Measurements from ENCODE around the gene FNIP2. TPM values are rescaled to one million over a fixed set of nuclear protein-coding genes. Genes with fewer than 3 reads are reported as not detected.

Gene FNIP2
- polyA plus RNA-seq, 1 donor from 2014 or later = 51.7 TPM

- H3K4me2 ChIP-seq (ENCODE audit: low read length) = no peak overlapping the region
- peaks cover 59% of the 10 kb centered on the region for H3K79me2 ChIP-seq (replicated peaks; ENCODE audit: insufficient read depth, low read length)
- no peaks in the 10 kb centered on the region for H3K9me2 ChIP-seq (ENCODE audit: insufficient read depth, low read length)
- H3F3A ChIP-seq (ENCODE audit: insufficient read depth, low read length, poor library complexity, severe bottlenecking) = no peaks in the 10 kb centered on the region
- no peak for TF ChIP-seq RAD21 (conservative IDR thresholded peaks at IDR 0.05)
- no peak for TF ChIP-seq CTCF (IDR thresholded peaks at IDR 0.05; ENCODE audit: poor library complexity, severe bottlenecking)
- no peak for TF ChIP-seq TAF1 (IDR thresholded peaks at IDR 0.05; ENCODE audit: low read depth)
- TF ChIP-seq POLR2AphosphoS5 (IDR thresholded peaks at IDR 0.05) = no peak
- TF ChIP-seq REST (IDR thresholded peaks at IDR 0.05; ENCODE audit: borderline replicate concordance) = no peak
- no peak for TF ChIP-seq MXI1 (conservative IDR thresholded peaks at IDR 0.05; ENCODE audit: poor library complexity, severe bottlenecking)
- no peak overlapping the region for H3K9ac ChIP-seq (ENCODE audit: low read length)
- no peak overlapping the region for H2AFZ ChIP-seq (ENCODE audit: low read depth, low read length)
- H3K9me3 ChIP-seq (ENCODE audit: low read length) = no peaks in the 10 kb centered on the region
- peaks cover 4% of the 10 kb centered on the region for H4K20me1 ChIP-seq (ENCODE audit: insufficient read depth)
- H3K27ac ChIP-seq (ENCODE audit: low read length) = no peak overlapping the region
- H3K36me3 ChIP-seq (ENCODE audit: insufficient read depth, low read length) = no peaks in the 10 kb centered on the region
- H3K27me3 ChIP-seq (ENCODE audit: insufficient read depth, low read depth, low read length) = no peaks in the 10 kb centered on the region
- H3K4me3 ChIP-seq (ENCODE audit: low read length) = no peak overlapping the region
These were observed 16.9 kb downstream of the FNIP2 start for GRCh38 chr4:158785718-158786117.

- TF ChIP-seq RAD21 (conservative IDR thresholded peaks at IDR 0.05) (no peak), EZH2 (IDR thresholded peaks at IDR 0.05; ENCODE audit: borderline replicate concordance, insufficient read depth, low read length, poor library complexity, severe bottlenecking) (no peak), CTCF (IDR thresholded peaks at IDR 0.05; ENCODE audit: poor library complexity, severe bottlenecking) (no peak)
- no peaks in the 10 kb centered on the region for H3F3A ChIP-seq (ENCODE audit: insufficient read depth, low read length, poor library complexity, severe bottlenecking)
- H3K4me2 ChIP-seq (ENCODE audit: low read length) = no peak overlapping the region
- H3K9me2 ChIP-seq (ENCODE audit: insufficient read depth, low read length) = no peaks in the 10 kb centered on the region
- peaks cover 58% of the 10 kb centered on the region for H3K79me2 ChIP-seq (replicated peaks; ENCODE audit: insufficient read depth, low read length)
- H3K36me3 ChIP-seq (ENCODE audit: insufficient read depth, low read length) = no peaks in the 10 kb centered on the region
- H4K20me1 ChIP-seq (ENCODE audit: insufficient read depth) = peaks cover 4% of the 10 kb centered on the region
- no peak overlapping the region for H2AFZ ChIP-seq (ENCODE audit: low read depth, low read length)
- H3K9me3 ChIP-seq (ENCODE audit: low read length) = no peaks in the 10 kb centered on the region
- no peak overlapping the region for H3K4me3 ChIP-seq (ENCODE audit: low read length)
- no peak overlapping the region for H3K27ac ChIP-seq (ENCODE audit: low read length)
- H3K27me3 ChIP-seq (ENCODE audit: insufficient read depth, low read depth, low read length) = no peaks in the 10 kb centered on the region
- H3K9ac ChIP-seq (ENCODE audit: low read length) = no peak overlapping the region
These were observed 17.3 kb downstream of the FNIP2 start for GRCh38 chr4:158786121-158786601.

Data from neural cell (in vitro differentiated cells).